HG03139 (cell line): ENCODE data around the gene GPHN.

Experiments used
- ATAC-seq: cut with Tn5 transposase; IDR thresholded peaks from one replicate; pipeline ENCODE4 v1.9.1; 2021; ENCODE audit not compliant: unreplicated experiment

The GPHN gene

DNA sequence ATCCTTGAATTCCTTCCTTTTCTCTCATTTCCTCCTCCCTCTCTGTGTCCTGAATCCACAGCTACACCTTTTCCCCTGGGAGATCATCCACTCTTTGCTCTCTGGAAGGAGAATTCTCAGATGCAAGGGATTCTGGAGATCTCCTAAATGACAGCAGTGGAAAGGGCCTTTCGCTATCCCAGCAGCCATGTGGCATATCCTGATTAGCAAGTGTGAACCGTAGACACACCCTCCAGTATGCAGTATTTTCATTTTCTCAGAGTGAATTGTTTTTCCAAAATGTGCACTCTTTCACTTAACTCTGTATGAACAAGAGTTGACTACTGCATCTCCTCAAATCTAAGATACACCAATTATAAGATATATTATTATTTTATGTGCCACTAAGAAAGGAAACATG is 687.3 kb downstream of the GPHN start:
- no peak for ATAC-seq

- ATAC-seq, result no peak
Measured at GRCh38 chr14:67199016-67199415, 691.1 kb downstream of the GPHN start.

DNA sequence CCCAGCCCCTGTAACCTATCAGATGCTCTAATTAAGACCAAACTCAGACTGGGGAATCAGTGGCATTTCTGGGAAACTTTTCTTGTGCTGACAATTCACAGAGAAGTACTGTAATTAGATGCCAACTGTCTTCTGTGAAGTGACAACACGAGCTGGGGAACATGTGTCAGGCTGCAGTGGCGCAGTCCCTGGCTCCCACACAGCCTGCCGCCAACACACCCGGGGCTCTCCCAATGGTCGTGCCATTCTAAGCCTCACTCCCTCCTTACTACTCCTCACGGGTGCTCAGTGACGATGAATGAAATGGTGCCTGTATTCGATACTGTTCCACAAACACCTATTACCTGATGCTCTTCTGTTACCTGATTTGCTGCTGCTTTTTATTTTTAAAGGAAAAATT is 699.9 kb downstream of the GPHN start:
- no peak for ATAC-seq

GRCh38 chr14:67218126-67218525 is 710.2 kb downstream of the GPHN start:
- no peak for ATAC-seq

DNA sequence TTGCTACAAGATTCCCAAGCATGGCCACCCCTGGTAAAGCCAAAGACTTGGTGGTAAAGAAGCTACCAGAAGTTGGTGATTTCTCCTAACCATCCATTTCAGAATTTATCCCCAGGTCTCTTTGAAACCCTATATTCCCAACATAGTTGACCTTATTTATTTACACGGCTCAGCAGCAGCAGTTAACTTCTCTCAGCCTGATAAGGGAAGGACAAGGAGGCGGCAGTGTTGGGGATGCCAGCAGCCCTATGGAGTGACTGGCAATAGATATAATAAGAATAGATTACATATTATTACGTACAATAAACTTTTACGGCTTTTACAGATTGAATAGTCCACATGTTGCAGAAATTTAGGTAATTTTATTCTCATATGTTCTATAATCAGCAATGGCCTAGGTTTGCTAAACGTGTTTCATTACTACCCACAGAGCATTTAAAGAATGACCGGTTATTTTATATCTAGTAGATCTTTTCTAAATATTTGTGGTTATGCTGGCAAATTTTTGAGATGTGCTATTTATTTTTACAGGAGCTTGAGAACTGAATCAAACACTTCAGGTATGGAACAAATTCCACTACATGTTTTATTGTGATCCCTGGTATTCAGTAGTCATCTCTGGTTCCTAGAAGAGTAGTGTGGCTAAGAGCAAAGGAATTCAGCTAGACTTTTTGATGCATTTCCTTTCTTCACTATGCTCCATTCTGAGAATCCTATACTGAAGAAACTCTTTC is 713.5 kb downstream of the GPHN start:
- no peak for ATAC-seq

- no peak for ATAC-seq
Measured at GRCh38 chr14:67221982-67222328, 714.0 kb downstream of the GPHN start.

DNA sequence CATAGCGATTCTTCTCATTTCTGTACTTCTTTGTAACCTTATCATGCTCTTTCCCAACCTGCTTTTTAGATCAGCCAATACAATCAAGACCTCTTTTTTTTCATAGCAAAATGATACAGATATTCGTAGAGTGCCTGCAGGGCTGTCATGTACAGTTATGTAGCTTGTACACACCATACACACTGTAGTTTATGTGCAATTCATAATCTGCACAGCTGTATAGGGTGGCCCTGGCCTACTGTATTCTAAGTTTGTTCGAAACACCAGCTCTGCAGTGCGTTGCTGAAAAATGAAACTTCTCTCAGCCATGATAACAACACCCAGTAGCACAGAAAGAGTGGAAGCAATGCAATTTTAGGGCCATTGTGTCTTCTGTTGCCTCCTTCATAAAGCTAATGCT is 717.6 kb downstream of the GPHN start:
- ATAC-seq, result no peak

GRCh38 chr14:67228325-67228984 is 720.5 kb downstream of the GPHN start:
- no peak for ATAC-seq
